ENCODE results near the gene C8B.

The C8B gene

DNA sequence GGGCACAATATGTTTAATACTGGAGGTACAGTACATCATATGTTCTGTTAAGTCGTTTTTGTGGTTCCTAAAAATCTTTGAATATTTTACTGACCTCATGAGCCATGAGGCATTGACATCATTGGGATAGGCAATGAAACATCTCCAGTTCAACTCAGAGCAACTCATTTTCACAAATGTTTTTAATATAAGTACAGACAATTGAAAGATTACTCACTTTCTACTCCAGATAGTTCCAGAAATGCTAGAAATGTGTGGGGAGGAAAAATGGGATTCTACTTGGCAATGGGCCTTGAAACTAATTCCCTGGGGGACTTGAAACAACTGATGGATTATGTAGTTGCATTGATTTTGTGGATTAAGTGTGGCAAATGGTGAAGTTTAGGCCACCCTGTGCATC lies 7.2 kb upstream of the C8B start:
- H3K27me3 ChIP-seq (ENCODE audit: control insufficient read depth in 1 of 2, insufficient read depth in 2 of 2, low read length in 2 of 2), result peaks cover 0 to 4% of the 10 kb centered on the region in 2 donors
- no peaks in the 10 kb centered on the region for H3K9me3 ChIP-seq (ENCODE audit: control insufficient read depth in 2 of 2, low read length in 2 of 2)
- no peak overlapping the region for H3K9ac ChIP-seq (ENCODE audit: low read length in 2 of 2)
- H3K36me3 ChIP-seq (ENCODE audit: control insufficient read depth in 2 of 2, insufficient read depth in 2 of 2, low read length in 2 of 2), result no peaks in the 10 kb centered on the region
- H3K4me1 ChIP-seq (ENCODE audit: control insufficient read depth, insufficient read depth, low read length), result no peaks in the 10 kb centered on the region
- no peak overlapping the region for H3K27ac ChIP-seq (ENCODE audit: low read length)
- no peak overlapping the region for H3K4me3 ChIP-seq (ENCODE audit: low read length in 2 of 2)

GRCh38 chr1:56970280-56970679 lies 4.5 kb upstream of the C8B start:
- H3K4me1 ChIP-seq (ENCODE audit: control insufficient read depth, insufficient read depth, low read length), result no peaks in the 10 kb centered on the region
- H3K9me3 ChIP-seq (ENCODE audit: control insufficient read depth in 2 of 2, low read length in 2 of 2), result no peaks in the 10 kb centered on the region
- H3K9ac ChIP-seq (ENCODE audit: low read length in 2 of 2), result no peak overlapping the region
- no peak overlapping the region for H3K4me3 ChIP-seq (ENCODE audit: low read length in 2 of 2)
- no peaks in the 10 kb centered on the region for H3K27me3 ChIP-seq (ENCODE audit: control insufficient read depth in 1 of 2, insufficient read depth in 2 of 2, low read length in 2 of 2)
- no peak overlapping the region for H3K27ac ChIP-seq (ENCODE audit: low read length)
- H3K36me3 ChIP-seq (ENCODE audit: control insufficient read depth in 2 of 2, insufficient read depth in 2 of 2, low read length in 2 of 2), result no peaks in the 10 kb centered on the region

GRCh38 chr1:56968878-56969495 lies 3.2 kb upstream of the C8B start:
- no peaks in the 10 kb centered on the region for H3K36me3 ChIP-seq (ENCODE audit: control insufficient read depth in 2 of 2, insufficient read depth in 2 of 2, low read length in 2 of 2)
- H3K4me1 ChIP-seq (ENCODE audit: control insufficient read depth, insufficient read depth, low read length), result no peaks in the 10 kb centered on the region
- H3K27ac ChIP-seq (ENCODE audit: low read length), result no peak overlapping the region
- no peaks in the 10 kb centered on the region for H3K9me3 ChIP-seq (ENCODE audit: control insufficient read depth in 2 of 2, low read length in 2 of 2)
- no peak overlapping the region for H3K4me3 ChIP-seq (ENCODE audit: low read length in 2 of 2)
- no peak overlapping the region for H3K9ac ChIP-seq (ENCODE audit: low read length in 2 of 2)
- no peaks in the 10 kb centered on the region for H3K27me3 ChIP-seq (ENCODE audit: control insufficient read depth in 1 of 2, insufficient read depth in 2 of 2, low read length in 2 of 2)

- no peak overlapping the region for H3K27ac ChIP-seq (ENCODE audit: low read length)
- H3K36me3 ChIP-seq (ENCODE audit: control insufficient read depth in 2 of 2, insufficient read depth in 2 of 2, low read length in 2 of 2), result no peaks in the 10 kb centered on the region
- H3K4me3 ChIP-seq (ENCODE audit: low read length in 2 of 2), result no peak overlapping the region
- no peaks in the 10 kb centered on the region for H3K9me3 ChIP-seq (ENCODE audit: control insufficient read depth in 2 of 2, low read length in 2 of 2)
- H3K4me1 ChIP-seq (ENCODE audit: control insufficient read depth, insufficient read depth, low read length), result no peaks in the 10 kb centered on the region
- no peak overlapping the region for H3K9ac ChIP-seq (ENCODE audit: low read length in 2 of 2)
- H3K27me3 ChIP-seq (ENCODE audit: control insufficient read depth in 1 of 2, insufficient read depth in 2 of 2, low read length in 2 of 2), result no peaks in the 10 kb centered on the region
Measured at GRCh38 chr1:56967900-56968832, 2.4 kb upstream of the C8B start.

GRCh38 chr1:56967355-56967754 lies 1.5 kb upstream of the C8B start:
- Histone ChIP-seq H3K27ac (ENCODE audit: low read length) (no peak overlapping the region), H3K4me3 (ENCODE audit: low read length in 2 of 2) (no peak overlapping the region)

DNA sequence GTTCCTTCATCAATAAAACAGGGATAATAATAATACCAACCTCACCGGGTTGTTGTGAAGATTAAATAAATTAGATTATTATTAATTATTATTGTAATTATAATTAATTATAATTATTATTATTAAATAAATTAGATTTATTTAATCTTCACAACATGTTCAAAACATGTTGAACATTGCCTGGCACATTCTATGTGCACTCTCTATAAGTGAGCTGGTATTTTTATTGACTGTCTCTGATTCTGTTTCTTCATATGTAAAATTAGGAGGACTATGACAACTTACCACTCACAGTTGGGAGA lies 834 bp upstream of the C8B start:
- H3K9me3 ChIP-seq (ENCODE audit: control insufficient read depth in 2 of 2, low read length in 2 of 2), result no peaks in the 10 kb centered on the region
- no peaks in the 10 kb centered on the region for H3K27me3 ChIP-seq (ENCODE audit: control insufficient read depth in 1 of 2, insufficient read depth in 2 of 2, low read length in 2 of 2)
- no peak overlapping the region for H3K9ac ChIP-seq (ENCODE audit: low read length in 2 of 2)
- no peaks in the 10 kb centered on the region for H3K4me1 ChIP-seq (ENCODE audit: control insufficient read depth, insufficient read depth, low read length)
- no peaks in the 10 kb centered on the region for H3K36me3 ChIP-seq (ENCODE audit: control insufficient read depth in 2 of 2, insufficient read depth in 2 of 2, low read length in 2 of 2)
- no peak overlapping the region for H3K27ac ChIP-seq (ENCODE audit: low read length)
- H3K4me3 ChIP-seq (ENCODE audit: low read length in 2 of 2), result no peak overlapping the region

More at GRCh38 chr1:56967355-56967754, 1.5 kb upstream of the C8B start:
- Histone ChIP-seq H3K9ac (ENCODE audit: low read length in 2 of 2) (no peak overlapping the region), H3K36me3 (ENCODE audit: control insufficient read depth in 2 of 2, insufficient read depth in 2 of 2, low read length in 2 of 2) (no peaks in the 10 kb centered on the region), H3K27me3 (ENCODE audit: control insufficient read depth in 1 of 2, insufficient read depth in 2 of 2, low read length in 2 of 2) (no peaks in the 10 kb centered on the region), H3K4me1 (ENCODE audit: control insufficient read depth, insufficient read depth, low read length) (no peaks in the 10 kb centered on the region), H3K9me3 (ENCODE audit: control insufficient read depth in 2 of 2, low read length in 2 of 2) (no peaks in the 10 kb centered on the region)

- Histone ChIP-seq H3K4me1 (ENCODE audit: control insufficient read depth, insufficient read depth, low read length) (no peaks in the 10 kb centered on the region), H3K9ac (ENCODE audit: low read length in 2 of 2) (no peak overlapping the region), H3K27ac (ENCODE audit: low read length) (no peak overlapping the region), H3K36me3 (ENCODE audit: control insufficient read depth in 2 of 2, insufficient read depth in 2 of 2, low read length in 2 of 2) (no peaks in the 10 kb centered on the region), H3K4me3 (ENCODE audit: low read length in 2 of 2) (no peak overlapping the region), H3K27me3 (ENCODE audit: control insufficient read depth in 1 of 2, insufficient read depth in 2 of 2, low read length in 2 of 2) (no peaks in the 10 kb centered on the region), H3K9me3 (ENCODE audit: control insufficient read depth in 2 of 2, low read length in 2 of 2) (no peaks in the 10 kb centered on the region)
Measured at GRCh38 chr1:56965191-56965590, 624 bp downstream of the C8B start.

- H3K4me1 ChIP-seq (ENCODE audit: control insufficient read depth, insufficient read depth, low read length), result no peaks in the 10 kb centered on the region
- no peak overlapping the region for H3K9ac ChIP-seq (ENCODE audit: low read length in 2 of 2)
- no peaks in the 10 kb centered on the region for H3K27me3 ChIP-seq (ENCODE audit: control insufficient read depth in 1 of 2, insufficient read depth in 2 of 2, low read length in 2 of 2)
- peaks cover 0 to 2% of the 10 kb centered on the region in 2 donors for H3K9me3 ChIP-seq (ENCODE audit: control insufficient read depth in 2 of 2, low read length in 2 of 2)
- H3K4me3 ChIP-seq (ENCODE audit: low read length in 2 of 2), result no peak overlapping the region
- H3K27ac ChIP-seq (ENCODE audit: low read length), result no peak overlapping the region
- no peaks in the 10 kb centered on the region for H3K36me3 ChIP-seq (ENCODE audit: control insufficient read depth in 2 of 2, insufficient read depth in 2 of 2, low read length in 2 of 2)
Measured at GRCh38 chr1:56964349-56965017, 1.3 kb downstream of the C8B start.

DNA sequence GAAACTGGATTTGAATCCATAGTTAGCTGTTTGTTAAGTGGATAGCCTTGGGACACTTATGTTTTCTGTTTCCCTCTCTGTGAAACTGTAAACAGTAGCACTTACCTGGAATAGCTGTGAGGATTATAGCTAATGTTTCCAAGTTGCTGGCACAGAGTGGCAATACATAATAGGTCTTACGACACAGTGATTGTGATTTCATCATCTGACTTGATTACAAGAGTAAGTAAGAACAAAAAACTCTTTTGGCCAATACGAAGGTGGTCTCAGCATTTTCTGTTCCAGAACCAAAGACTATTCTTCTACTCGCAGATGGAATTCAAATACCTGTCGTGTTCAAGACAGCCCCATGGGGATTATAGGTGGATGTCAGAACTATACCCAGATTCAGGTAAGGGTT lies 2.1 kb downstream of the C8B start:
- no peaks in the 10 kb centered on the region for H3K27me3 ChIP-seq (ENCODE audit: control insufficient read depth in 1 of 2, insufficient read depth in 2 of 2, low read length in 2 of 2)
- H3K9me3 ChIP-seq (ENCODE audit: control insufficient read depth in 2 of 2, low read length in 2 of 2), result peaks cover 0 to 4% of the 10 kb centered on the region in 2 donors
- no peak overlapping the region for H3K9ac ChIP-seq (ENCODE audit: low read length in 2 of 2)
- no peak overlapping the region for H3K4me3 ChIP-seq (ENCODE audit: low read length in 2 of 2)
- no peaks in the 10 kb centered on the region for H3K36me3 ChIP-seq (ENCODE audit: control insufficient read depth in 2 of 2, insufficient read depth in 2 of 2, low read length in 2 of 2)
- no peak overlapping the region for H3K27ac ChIP-seq (ENCODE audit: low read length)
- no peaks in the 10 kb centered on the region for H3K4me1 ChIP-seq (ENCODE audit: control insufficient read depth, insufficient read depth, low read length)

DNA sequence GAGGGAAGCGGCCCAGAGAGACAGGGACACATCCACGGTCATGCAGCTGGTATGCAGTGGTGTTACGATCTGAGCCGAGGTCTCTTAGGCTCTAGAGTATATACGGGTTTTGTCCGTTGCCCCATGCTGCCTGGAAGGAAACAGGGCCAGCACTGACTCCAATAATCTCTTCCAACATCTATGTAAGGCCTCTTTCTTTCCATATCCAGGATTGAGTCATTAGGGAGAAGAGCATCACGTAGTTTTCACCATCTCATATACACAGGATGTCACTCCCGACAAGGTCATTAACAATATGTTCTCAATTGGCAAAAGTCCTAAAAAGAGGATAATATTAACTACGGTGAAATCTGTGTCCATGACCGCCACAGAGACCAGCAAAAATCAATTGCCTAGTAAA lies 4.4 kb downstream of the C8B start:
- H3K9ac ChIP-seq (ENCODE audit: low read length in 2 of 2), result no peak overlapping the region
- no peaks in the 10 kb centered on the region for H3K36me3 ChIP-seq (ENCODE audit: control insufficient read depth in 2 of 2, insufficient read depth in 2 of 2, low read length in 2 of 2)
- no peaks in the 10 kb centered on the region for H3K27me3 ChIP-seq (ENCODE audit: control insufficient read depth in 1 of 2, insufficient read depth in 2 of 2, low read length in 2 of 2)
- no peaks in the 10 kb centered on the region for H3K4me1 ChIP-seq (ENCODE audit: control insufficient read depth, insufficient read depth, low read length)
- no peak overlapping the region for H3K27ac ChIP-seq (ENCODE audit: low read length)
- peaks cover 0 to 4% of the 10 kb centered on the region in 2 donors for H3K9me3 ChIP-seq (ENCODE audit: control insufficient read depth in 2 of 2, low read length in 2 of 2)
- no peak overlapping the region for H3K4me3 ChIP-seq (ENCODE audit: low read length in 2 of 2)

DNA sequence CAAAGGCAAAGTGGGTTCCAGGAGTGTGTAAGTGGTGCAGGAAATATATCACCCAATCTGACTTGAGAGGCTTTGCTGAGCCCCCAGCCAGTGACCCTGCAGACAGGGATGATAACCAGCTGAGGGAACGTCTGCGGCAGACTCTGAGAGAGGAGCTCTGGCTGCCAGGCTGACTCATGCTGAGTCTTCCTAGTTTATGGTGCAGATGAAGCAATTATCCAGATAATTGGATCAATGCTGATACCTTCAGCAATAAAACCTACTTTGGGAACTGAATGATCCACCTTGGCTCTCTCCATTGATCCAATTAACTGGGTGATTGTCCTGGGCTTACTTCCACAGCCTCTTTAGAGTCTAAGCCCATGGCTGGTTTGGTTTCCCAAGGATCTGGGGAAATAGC lies 7.3 kb downstream of the C8B start:
- Histone ChIP-seq H3K9me3 (ENCODE audit: control insufficient read depth in 2 of 2, low read length in 2 of 2) (peaks cover 0 to 4% of the 10 kb centered on the region in 2 donors), H3K9ac (ENCODE audit: low read length in 2 of 2) (no peak overlapping the region), H3K27me3 (ENCODE audit: control insufficient read depth in 1 of 2, insufficient read depth in 2 of 2, low read length in 2 of 2) (no peaks in the 10 kb centered on the region), H3K36me3 (ENCODE audit: control insufficient read depth in 2 of 2, insufficient read depth in 2 of 2, low read length in 2 of 2) (no peaks in the 10 kb centered on the region), H3K4me3 (ENCODE audit: low read length in 2 of 2) (no peak overlapping the region), H3K4me1 (ENCODE audit: control insufficient read depth, insufficient read depth, low read length) (no peaks in the 10 kb centered on the region), H3K27ac (ENCODE audit: low read length) (no peak overlapping the region)
